Measurements from ENCODE around the gene SAP25.
"Not testable (repeated sequence)": the region's sequence is repeated elsewhere in the genome, so short reads cannot be mapped to it uniquely, and the experiment has no call there.

SAP25 gene

GRCh38 chr7:100556541-100556940 lies 17.2 kb downstream of the SAP25 start:
- DNase-seq, result no peak

GRCh38 chr7:100555701-100556100 lies 18.0 kb downstream of the SAP25 start:
- DNase-seq, result no peak

- DNase-seq, result no peak
Observed at GRCh38 chr7:100553032-100553431, 20.7 kb downstream of the SAP25 start.

DNA sequence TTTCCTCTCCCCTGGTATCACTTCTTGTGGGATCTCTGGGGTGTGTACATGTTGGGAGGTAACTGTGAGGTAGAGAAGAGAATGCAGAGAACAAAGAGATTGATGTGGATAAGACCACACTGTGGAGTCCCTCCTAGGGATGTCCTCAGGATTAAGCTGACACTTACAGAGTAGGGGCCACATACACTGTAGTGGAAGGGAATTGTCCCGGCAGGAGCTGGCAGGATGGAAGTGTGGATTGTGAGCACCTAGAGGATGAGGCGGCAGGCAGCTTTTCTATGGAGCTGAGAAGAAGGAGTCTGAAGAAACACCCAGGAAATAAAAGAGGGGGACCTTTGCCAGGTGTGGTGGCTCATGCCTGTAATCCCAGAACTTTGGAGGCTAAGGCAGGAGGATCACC lies 21.2 kb downstream of the SAP25 start:
- no peak for DNase-seq

- not testable (repeated sequence) for DNase-seq
Observed at GRCh38 chr7:100548446-100548845, 25.3 kb downstream of the SAP25 start.

GRCh38 chr7:100547872-100548271 lies 25.8 kb downstream of the SAP25 start:
- DNase-seq, result no peak

DNA sequence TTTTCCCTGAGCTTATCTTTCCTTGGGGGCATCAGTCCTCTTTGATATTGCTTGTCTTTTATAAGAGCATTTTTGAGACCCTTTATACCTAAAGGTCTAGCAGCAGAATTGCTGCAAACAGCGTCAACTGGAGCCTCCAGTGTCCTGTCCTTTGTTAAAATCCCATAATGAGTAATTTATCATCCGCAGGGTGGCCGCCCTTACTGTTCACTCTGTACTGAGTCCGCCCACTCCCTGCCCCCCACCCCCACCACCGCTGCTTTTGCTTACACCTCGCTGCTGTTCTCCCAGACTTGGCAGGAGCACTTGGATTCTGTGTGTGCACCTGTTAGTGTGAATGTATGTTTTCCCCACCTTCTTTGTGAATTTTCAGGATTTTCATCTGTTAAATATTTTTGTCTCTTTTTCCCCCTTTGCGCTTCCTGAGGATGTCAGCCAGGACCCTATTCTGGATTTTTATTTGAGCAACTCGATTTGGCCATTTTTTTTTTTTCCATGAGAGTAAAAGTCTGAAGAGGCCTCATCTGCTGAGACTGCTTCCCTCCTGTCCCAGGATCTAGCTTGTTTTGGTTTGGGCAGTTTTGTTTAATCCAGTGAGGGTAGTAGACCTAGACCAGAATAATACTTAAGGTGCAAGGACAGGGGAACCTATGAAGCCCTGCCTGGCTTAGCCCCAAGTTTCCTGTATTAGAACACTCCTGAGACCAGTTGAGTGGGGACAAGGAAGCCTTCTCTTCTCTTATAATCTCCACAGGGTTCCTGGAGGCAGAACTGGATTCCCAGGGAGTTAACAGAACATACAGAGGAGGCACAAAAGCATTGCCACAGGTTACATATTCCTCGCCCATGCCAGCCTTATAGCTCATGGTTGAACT lies 26.5 kb downstream of the SAP25 start:
- no peak for DNase-seq

GRCh38 chr7:100546129-100546925 lies 27.4 kb downstream of the SAP25 start:
- DNase-seq, result no peak

GRCh38 chr7:100545360-100546128 lies 28.2 kb downstream of the SAP25 start:
- no peak for DNase-seq

GRCh38 chr7:100544967-100545359 lies 28.7 kb downstream of the SAP25 start:
- no peak for DNase-seq

DNA sequence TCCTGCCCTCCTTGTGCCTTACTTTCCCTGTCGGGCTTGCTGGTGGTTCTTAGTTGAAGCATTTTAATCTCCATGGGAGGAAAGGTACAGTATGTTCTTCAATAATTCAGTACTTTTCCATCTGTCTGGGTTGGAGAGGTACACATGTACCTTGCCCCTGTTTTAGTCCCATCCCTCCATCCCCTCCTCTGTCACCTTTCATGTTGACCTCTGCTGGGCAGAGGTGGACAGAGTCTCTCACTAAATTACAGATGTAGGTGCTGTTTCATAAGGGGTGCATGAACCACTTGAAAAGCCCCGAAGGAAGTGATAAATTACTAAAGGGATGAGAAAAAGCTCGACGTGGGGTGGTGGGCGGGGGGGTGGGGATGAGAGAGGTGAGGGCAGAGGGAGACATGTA lies 29.3 kb downstream of the SAP25 start:
- DNase-seq, result no peak

- no peak for DNase-seq
Observed at GRCh38 chr7:100543586-100543985, 30.1 kb downstream of the SAP25 start.

- not testable (repeated sequence) for DNase-seq
Observed at GRCh38 chr7:100541309-100541708, 32.4 kb downstream of the SAP25 start.

DNA sequence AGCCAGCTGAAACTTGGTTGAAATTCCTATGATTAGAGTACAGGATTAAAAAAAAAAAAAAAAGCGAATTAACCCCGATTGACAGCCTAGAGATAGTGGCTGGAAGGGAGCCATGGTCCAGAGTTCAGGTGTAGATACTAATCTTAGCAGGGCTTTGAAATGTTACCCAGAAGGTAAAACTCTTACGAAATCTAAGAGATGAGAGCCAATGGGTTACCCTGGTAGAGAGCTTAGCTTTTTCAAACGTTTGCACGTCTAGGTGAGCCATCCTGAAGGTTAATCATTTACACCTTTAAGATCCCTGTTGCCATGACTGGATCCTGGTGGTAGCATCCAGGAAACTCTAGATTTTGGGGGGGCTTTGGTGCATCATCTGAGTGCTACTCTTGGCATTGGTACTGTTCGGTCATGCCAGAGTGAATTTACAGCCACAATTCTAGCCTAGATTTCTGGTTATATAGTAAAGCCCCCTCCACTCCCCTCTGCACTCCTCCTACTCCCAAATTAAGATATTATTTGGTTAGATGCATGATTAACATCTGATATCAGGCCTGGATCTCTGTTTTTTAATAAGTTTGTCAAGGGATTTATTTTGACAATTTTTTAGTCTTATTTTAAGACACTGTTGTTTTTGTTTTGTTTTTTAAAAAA lies 33.5 kb downstream of the SAP25 start:
- no peak for DNase-seq

DNA sequence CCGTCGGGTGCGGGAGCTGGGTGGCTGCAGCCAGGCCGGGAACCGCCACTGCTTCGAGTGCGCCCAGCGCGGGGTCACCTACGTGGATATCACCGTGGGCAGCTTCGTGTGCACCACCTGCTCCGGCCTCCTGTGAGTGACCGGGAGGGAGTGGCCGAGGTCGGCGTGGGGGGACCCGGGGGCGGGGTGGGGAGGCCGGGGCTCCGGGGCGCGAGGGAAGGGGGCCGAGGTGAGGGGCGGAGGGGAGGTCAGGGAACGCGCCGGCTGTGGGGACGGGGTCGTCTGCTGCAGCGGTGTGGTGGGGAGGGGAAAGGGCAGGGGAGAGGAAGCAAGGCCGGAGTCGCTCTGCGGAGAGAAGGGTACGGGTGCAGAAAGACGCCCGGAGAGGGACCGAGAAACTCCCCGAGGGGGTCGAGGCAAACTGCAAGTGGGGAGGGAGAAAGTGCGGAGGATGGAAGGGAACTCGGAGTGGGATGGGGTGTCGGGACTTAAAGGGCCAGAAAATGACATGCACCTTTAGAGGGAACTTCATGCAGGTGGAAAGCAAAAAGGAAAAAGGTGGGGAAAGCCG lies 34.2 kb downstream of the SAP25 start:
- no peak for DNase-seq

DNA sequence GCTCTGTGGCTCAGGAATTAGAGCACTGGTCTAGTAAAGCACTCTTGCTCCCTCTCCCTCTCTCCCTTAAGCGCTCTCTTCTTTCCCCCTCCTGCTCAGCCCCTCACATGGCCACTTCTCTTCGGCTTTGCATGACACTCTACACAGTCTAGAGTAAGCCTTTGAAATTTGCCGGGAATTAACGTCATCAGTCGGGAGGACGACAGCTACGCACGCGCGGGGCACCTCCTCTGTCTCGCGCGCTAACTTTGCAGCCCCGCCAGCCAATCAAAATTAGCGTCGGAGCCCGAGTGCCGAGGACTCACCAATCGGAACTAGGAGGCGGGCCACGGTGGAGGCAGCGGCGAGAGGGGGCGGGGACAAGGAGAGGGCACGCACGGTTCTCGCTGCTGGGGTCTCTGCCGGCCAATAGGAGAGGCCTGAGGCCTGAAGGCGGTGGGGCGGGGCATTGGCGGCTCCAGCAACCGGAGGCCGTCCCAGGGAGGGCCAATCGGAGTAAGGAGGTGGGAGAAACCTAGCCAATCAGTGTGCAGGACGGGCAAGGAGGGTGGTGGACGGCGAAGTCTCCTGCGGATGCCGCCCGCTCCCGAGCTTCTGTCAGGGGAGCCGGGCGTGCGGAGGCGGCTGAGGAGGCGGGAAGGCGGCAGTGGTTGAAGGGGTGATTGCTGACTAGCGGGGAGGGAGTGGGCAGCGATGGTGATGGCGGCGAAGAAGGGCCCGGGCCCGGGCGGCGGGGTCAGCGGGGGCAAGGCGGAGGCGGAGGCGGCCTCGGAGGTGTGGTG lies 34.9 kb downstream of the SAP25 start, which contains the start of gene AGFG2:
Gene AGFG2 (plus strand): TSS at position 550 of the 782 bp plus-strand sequence. CDS start 144 bp downstream, at position 694.
- DNase-seq, result peak; percentile 98 to 100 (median 100)

GRCh38 chr7:100538348-100538653 lies 35.4 kb downstream of the SAP25 start:
- no peak for DNase-seq

DNA sequence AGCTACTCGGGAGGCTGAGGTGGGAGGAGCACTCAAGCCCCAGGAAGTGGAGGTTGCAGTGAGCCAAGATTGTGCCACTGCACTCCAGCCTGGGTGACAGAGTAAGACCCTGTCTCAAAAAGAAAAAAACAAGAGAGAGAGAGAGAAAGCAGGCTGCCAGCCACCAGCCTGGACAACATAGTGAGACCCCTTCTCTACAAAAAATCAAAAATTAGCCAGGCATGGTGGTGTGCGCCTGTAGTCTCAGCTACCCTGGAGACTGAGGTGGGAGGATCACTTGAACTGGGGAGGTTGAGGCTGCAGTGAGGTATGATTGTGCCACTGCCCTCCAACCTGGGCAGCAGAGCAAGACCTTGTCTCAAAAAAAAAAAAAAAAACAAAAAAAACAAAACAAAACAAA lies 37.0 kb downstream of the SAP25 start:
- not testable (repeated sequence) for DNase-seq

GRCh38 chr7:100535982-100536381 lies 37.7 kb downstream of the SAP25 start:
- not testable (repeated sequence) for DNase-seq

GRCh38 chr7:100532165-100533022 lies 41.3 kb downstream of the SAP25 start:
- no peak for DNase-seq

All from stimulated activated naive CD4-positive, alpha-beta T cell (primary cell).